Measurements from ENCODE around the gene PTCH1.

PTCH1 gene

GRCh38 chr9:95482621-95483020 is 34.1 kb downstream of the PTCH1 start:
- H3K27me3 ChIP-seq: peaks cover 55% of the 10 kb centered on the region
- TF ChIP-seq CTCF (IDR thresholded peaks at IDR 0.05): no peak
- no peaks in the 10 kb centered on the region for H3K36me3 ChIP-seq
- no peak overlapping the region for H3K27ac ChIP-seq
- H3K4me3 ChIP-seq (ENCODE audit: low read depth in 1 of 2, low read length in 1 of 2): no peak overlapping the region
- no peaks in the 10 kb centered on the region for H3K9me3 ChIP-seq
- no peaks in the 10 kb centered on the region for H3K4me1 ChIP-seq (ENCODE audit: control insufficient read depth in 1 of 2, insufficient read depth in 1 of 2, low read depth in 1 of 2, low read length in 1 of 2)

- H3K9me3 ChIP-seq: no peaks in the 10 kb centered on the region
- TF ChIP-seq CTCF (IDR thresholded peaks at IDR 0.05): no peak
- H3K36me3 ChIP-seq: no peaks in the 10 kb centered on the region
- no peak overlapping the region for H3K4me3 ChIP-seq (ENCODE audit: low read depth in 1 of 2, low read length in 1 of 2)
- H3K4me1 ChIP-seq (ENCODE audit: control insufficient read depth in 1 of 2, insufficient read depth in 1 of 2, low read depth in 1 of 2, low read length in 1 of 2): no peaks in the 10 kb centered on the region
- H3K27ac ChIP-seq: no peak overlapping the region
- peaks cover 64% of the 10 kb centered on the region for H3K27me3 ChIP-seq
These were observed 35.8 kb downstream of the PTCH1 start for GRCh38 chr9:95481000-95481399.

- H3K4me3 ChIP-seq (ENCODE audit: low read depth in 1 of 2, low read length in 1 of 2): no peak overlapping the region
- no peak for TF ChIP-seq CTCF (IDR thresholded peaks at IDR 0.05)
- H3K27ac ChIP-seq: no peak overlapping the region
- H3K9me3 ChIP-seq: no peaks in the 10 kb centered on the region
- no peaks in the 10 kb centered on the region for H3K36me3 ChIP-seq
- H3K4me1 ChIP-seq (ENCODE audit: control insufficient read depth in 1 of 2, insufficient read depth in 1 of 2, low read depth in 1 of 2, low read length in 1 of 2): no peaks in the 10 kb centered on the region
- peaks cover 66% of the 10 kb centered on the region for H3K27me3 ChIP-seq
These were observed 36.4 kb downstream of the PTCH1 start for GRCh38 chr9:95480346-95480745.

GRCh38 chr9:95479330-95479729 is 37.4 kb downstream of the PTCH1 start:
- H3K9me3 ChIP-seq: no peaks in the 10 kb centered on the region
- peaks cover 68% of the 10 kb centered on the region for H3K27me3 ChIP-seq
- H3K4me1 ChIP-seq (ENCODE audit: control insufficient read depth in 1 of 2, insufficient read depth in 1 of 2, low read depth in 1 of 2, low read length in 1 of 2): no peaks in the 10 kb centered on the region
- TF ChIP-seq CTCF (IDR thresholded peaks at IDR 0.05): no peak
- no peaks in the 10 kb centered on the region for H3K36me3 ChIP-seq
- H3K27ac ChIP-seq: no peak overlapping the region
- no peak overlapping the region for H3K4me3 ChIP-seq (ENCODE audit: low read depth in 1 of 2, low read length in 1 of 2)

- H3K36me3 ChIP-seq: no peaks in the 10 kb centered on the region
- no peak overlapping the region for H3K27ac ChIP-seq
- no peaks in the 10 kb centered on the region for H3K4me1 ChIP-seq (ENCODE audit: control insufficient read depth in 1 of 2, insufficient read depth in 1 of 2, low read depth in 1 of 2, low read length in 1 of 2)
- peaks cover 68% of the 10 kb centered on the region for H3K27me3 ChIP-seq
- no peaks in the 10 kb centered on the region for H3K9me3 ChIP-seq
- no peak overlapping the region for H3K4me3 ChIP-seq (ENCODE audit: low read depth in 1 of 2, low read length in 1 of 2)
- TF ChIP-seq CTCF (IDR thresholded peaks at IDR 0.05): no peak
These were observed 38.4 kb downstream of the PTCH1 start for GRCh38 chr9:95478335-95478734.

- Histone ChIP-seq H3K4me3 (ENCODE audit: low read depth in 1 of 2, low read length in 1 of 2) (no peak overlapping the region), H3K9me3 (no peaks in the 10 kb centered on the region), H3K4me1 (ENCODE audit: control insufficient read depth in 1 of 2, insufficient read depth in 1 of 2, low read depth in 1 of 2, low read length in 1 of 2) (no peaks in the 10 kb centered on the region), H3K27me3 (peaks cover 67% of the 10 kb centered on the region), H3K27ac (no peak overlapping the region), H3K36me3 (no peaks in the 10 kb centered on the region)
- no peak for TF ChIP-seq CTCF (IDR thresholded peaks at IDR 0.05)
These were observed 38.9 kb downstream of the PTCH1 start for GRCh38 chr9:95477885-95478284.

All from neutrophil (primary cell).